GM18499 (cell line): ENCODE results near the gene LCP2.

ENCODE experiments used
- ATAC-seq: cut with Tn5 transposase; IDR thresholded peaks from one replicate; pipeline ENCODE4 v1.9.1; 2021; ENCODE audit warnings: moderate number of reproducible peaks; ENCODE audit not compliant: insufficient read depth, unreplicated experiment

LCP2 gene

GRCh38 chr5:170278611-170279458 is 18.7 kb downstream of the LCP2 start:
- peak; percentile 75 for ATAC-seq

- ATAC-seq: no peak
Measured at GRCh38 chr5:170277867-170278281, 19.7 kb downstream of the LCP2 start.

GRCh38 chr5:170276140-170276539 is 21.4 kb downstream of the LCP2 start:
- ATAC-seq: no peak

- ATAC-seq: no peak
Measured at GRCh38 chr5:170275376-170275994, 22.1 kb downstream of the LCP2 start.

DNA sequence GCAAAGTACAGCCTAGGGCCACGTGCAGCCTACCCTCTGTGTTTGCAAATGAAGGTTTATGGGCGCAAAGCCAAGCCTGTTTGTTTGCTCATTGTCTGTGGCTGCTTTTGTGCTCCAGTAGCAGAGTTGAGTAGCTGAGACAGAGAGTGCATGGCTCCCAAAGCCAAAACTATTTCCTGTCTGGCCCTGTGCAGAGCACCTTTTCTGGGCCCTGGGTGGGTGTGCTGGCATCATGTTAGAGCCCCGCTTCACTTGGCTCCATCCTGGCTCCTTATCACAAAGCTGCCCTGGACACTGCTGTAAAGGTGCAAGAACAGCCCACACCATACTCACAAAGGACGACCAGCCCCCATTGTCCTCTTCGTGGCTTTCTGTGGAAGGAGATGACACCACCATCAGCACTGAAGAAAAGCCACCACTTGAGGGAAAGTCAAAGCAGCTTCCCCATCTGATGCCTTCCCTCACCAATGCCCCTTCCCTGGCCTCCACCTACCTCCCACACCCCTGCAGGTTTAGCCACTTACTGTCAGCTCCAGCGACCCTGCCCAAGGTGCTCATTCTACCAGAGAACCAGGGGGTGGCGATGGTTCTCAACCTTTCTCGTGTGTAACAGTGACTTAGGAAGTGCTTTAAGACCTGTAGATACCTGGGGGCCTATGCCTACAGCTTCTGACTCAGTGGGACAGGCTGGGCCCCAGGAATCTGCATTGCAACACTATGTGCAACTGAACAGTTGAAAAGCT is 23.4 kb downstream of the LCP2 start:
- no peak for ATAC-seq

- ATAC-seq: no peak
Measured at GRCh38 chr5:170270293-170271069, 27.1 kb downstream of the LCP2 start.

DNA sequence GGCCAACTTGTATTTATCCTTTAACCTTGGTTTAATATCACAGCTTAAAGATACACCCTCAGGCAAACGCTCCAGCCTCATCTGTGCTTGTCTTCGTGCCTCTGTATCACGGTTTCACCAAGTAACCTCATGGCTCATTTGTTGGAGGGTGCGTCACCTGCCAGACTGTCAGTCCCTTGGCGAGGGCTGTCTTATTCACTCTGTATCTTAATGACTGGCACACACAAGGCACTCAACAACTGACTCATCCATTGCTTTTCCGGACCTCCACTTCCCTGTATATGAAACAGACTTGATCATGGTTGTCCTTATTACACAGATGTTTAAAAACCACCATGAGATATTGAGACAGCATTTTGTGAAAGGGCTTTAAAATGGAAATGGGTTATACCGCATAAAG is 28.0 kb downstream of the LCP2 start:
- no peak for ATAC-seq

DNA sequence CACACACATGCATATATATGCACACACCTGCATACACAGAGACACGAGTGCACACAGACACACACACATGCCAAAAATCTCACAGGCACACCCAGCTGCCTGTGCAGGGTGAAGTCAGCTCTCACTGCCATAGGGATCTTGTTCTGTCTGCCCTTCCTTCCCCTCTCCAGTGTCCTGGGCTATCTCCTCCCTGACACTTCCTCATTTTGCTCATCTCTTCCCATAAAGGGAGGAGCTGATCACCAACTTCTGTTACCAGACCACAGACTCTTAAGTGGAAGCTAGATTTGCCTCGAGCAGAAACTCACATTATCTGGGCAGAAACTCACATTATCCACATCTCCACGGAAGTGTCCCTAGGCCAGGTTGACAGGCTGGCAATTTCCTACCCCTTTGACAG is 28.7 kb downstream of the LCP2 start:
- no peak for ATAC-seq

- no peak for ATAC-seq
Measured at GRCh38 chr5:170268153-170268689, 29.4 kb downstream of the LCP2 start.

- no peak for ATAC-seq
Measured at GRCh38 chr5:170267431-170268152, 30.0 kb downstream of the LCP2 start.

- no peak for ATAC-seq
Measured at GRCh38 chr5:170266570-170267381, 30.8 kb downstream of the LCP2 start.

DNA sequence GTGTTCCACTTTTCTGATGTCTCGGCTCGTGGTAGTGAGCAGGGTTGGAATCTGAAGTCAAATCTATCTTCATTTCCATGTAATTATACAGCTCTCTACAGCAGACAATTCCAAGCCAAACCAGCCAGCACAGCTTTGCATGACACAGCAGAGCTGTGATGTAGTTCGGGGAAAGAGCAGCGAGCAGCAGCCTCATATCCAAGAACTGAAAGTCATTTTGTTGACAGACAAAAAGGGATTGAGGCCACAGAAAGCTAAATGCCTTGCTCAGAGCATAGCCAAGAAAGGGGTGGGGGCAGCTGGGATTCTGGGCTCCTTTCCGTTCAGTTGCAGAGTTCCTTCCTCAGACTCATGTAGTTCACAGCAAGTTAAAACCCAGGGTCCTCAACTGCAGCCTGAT is 32.1 kb downstream of the LCP2 start:
- no peak for ATAC-seq

DNA sequence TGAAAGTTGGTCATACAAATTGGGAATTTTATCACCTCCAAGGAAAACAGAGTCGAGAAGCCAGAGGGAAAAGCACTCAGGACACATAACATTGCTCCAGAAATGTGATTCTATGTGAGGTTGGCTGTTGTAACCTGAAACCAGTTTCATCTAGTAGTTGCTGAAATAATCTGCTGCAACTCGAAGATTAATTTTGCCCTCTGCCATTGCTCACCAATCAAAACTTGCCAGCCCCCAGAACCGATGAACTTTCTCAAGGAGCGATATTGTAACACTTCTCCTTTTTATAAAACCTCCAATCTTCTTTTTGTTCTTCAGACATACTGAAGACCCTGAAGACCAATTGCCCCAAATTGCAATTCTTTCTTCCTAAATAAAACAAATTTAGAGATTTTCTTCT is 33.7 kb downstream of the LCP2 start:
- ATAC-seq: no peak

DNA sequence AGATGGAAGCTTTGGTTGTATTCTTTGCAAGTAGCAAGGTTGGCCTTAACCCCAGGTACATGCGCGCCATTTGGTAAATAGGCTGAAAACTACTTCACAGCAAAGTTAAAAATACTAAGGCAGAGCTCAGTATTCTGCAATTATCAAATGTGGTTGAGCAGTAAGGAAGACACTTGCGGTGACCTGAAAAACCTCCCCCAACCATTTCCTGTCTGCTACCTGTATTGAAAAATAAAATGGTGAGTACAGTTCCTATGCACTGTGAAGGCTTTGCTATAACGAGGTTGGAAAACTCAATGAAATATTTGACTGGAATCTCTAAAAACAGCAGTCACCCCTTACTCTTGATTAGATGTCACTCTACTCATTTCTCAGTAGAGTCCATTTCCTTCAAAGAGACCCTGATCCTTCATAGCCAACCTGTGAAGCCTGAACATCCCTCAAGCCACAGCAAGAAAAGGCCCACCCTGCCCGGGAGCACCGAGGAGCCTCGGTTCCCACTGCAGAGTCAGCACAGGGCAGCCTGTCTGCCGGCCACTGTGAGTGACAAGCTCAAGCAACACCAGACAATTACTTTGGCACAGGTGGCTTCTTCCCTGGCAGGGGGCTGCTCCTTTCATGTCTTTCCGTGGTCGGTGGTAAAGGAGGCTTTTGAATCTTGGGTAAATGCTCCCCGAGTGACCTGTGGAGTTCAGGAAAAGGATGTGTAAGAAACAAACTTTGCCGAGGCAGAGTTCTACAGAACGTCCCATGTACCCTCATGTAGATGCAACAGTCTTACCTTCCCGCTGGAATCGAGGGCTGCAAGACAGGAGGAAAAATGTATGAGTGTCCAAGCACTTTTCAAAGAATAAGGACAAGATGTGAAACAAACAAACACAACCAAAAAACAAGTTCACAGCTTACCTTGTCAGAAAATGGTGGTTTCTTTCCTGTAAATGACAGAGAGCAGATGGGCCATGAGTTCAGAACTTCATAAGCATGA is 35.2 kb downstream of the LCP2 start:
- no peak for ATAC-seq

- no peak for ATAC-seq
Measured at GRCh38 chr5:170261528-170262043, 36.0 kb downstream of the LCP2 start.

- ATAC-seq: no peak
Measured at GRCh38 chr5:170257370-170257769, 40.2 kb downstream of the LCP2 start.

GRCh38 chr5:170256571-170256970 is 41.0 kb downstream of the LCP2 start:
- no peak for ATAC-seq
